SKM-1 treated with dmso at 0.1 percent for 144 hours (cell line): ENCODE data around the gene KCTD1.

Source experiments
- DNase-seq: peaks from one replicate; lab custom pipeline; 2025; ENCODE audit not compliant: unreplicated experiment; lab: John Stamatoyannopoulos, UW

The KCTD1 gene

GRCh38 chr18:26549263-26550094, 1.1 kb upstream of the KCTD1 start:
- no peak for DNase-seq

GRCh38 chr18:26547646-26548414, 523 bp downstream of the KCTD1 start:
- no peak for DNase-seq

- no peak for DNase-seq
These were observed 1.3 kb downstream of the KCTD1 start for GRCh38 chr18:26546875-26547645.

- no peak for DNase-seq
These were observed 2.0 kb downstream of the KCTD1 start for GRCh38 chr18:26546170-26546874.

GRCh38 chr18:26545335-26546123, 2.8 kb downstream of the KCTD1 start:
- DNase-seq, result no peak

GRCh38 chr18:26544451-26544850, 3.9 kb downstream of the KCTD1 start:
- no peak for DNase-seq

GRCh38 chr18:26543373-26543772, 5.0 kb downstream of the KCTD1 start:
- no peak for DNase-seq

GRCh38 chr18:26540043-26540628, 8.2 kb downstream of the KCTD1 start:
- DNase-seq, result no peak

GRCh38 chr18:26538524-26538923, 9.8 kb downstream of the KCTD1 start:
- no peak for DNase-seq

GRCh38 chr18:26536664-26537063, 11.7 kb downstream of the KCTD1 start:
- DNase-seq, result no peak

GRCh38 chr18:26536032-26536431, 12.3 kb downstream of the KCTD1 start:
- no peak for DNase-seq

- no peak for DNase-seq
These were observed 12.7 kb downstream of the KCTD1 start for GRCh38 chr18:26535630-26536029.

- DNase-seq, result no peak
These were observed 15.7 kb downstream of the KCTD1 start for GRCh38 chr18:26532367-26533340.

- DNase-seq, result no peak
These were observed 16.6 kb downstream of the KCTD1 start for GRCh38 chr18:26531605-26532298.

- DNase-seq, result no peak
These were observed 21.5 kb downstream of the KCTD1 start for GRCh38 chr18:26526966-26527234.

GRCh38 chr18:26526128-26526965, 22.0 kb downstream of the KCTD1 start:
- DNase-seq, result no peak
